Adipocyte (in vitro differentiated cells): Measurements from ENCODE around the gene VRK2.

Source experiments
- DNase-seq: peaks from one replicate; pipeline ENCODE4 v3.0.0-alpha.2; 2015; ENCODE audit warnings: low read depth
- H3K27me3 ChIP-seq: replicated peaks from 2 replicates; pipeline ENCODE4 v1.7.0; 2013; ENCODE audit warnings: mild to moderate bottlenecking, low read length, moderate library complexity; ENCODE audit not compliant: control insufficient read depth, insufficient read depth
- H3K36me3 ChIP-seq: 2 replicates; pipeline ENCODE4 v1.7.0; 2013; ENCODE audit warnings: low read length, mild to moderate bottlenecking, moderate library complexity; ENCODE audit not compliant: control insufficient read depth, insufficient read depth, severe bottlenecking
- H3K4me1 ChIP-seq: 2 replicates; pipeline ENCODE4 v1.7.0; 2013; ENCODE audit warnings: mild to moderate bottlenecking, low read length, moderate library complexity; ENCODE audit not compliant: control insufficient read depth, insufficient read depth
- H3K4me3 ChIP-seq: 2 replicates; pipeline ENCODE4 v1.7.0; 2013; ENCODE audit warnings: mild to moderate bottlenecking, low read length, moderate library complexity
- H3K9ac ChIP-seq: 2 replicates; pipeline ENCODE4 v1.7.0; 2013; ENCODE audit warnings: mild to moderate bottlenecking, low read length, moderate library complexity
- H3K9me3 ChIP-seq: 2 replicates; pipeline ENCODE4 v1.7.0; 2013; ENCODE audit warnings: mild to moderate bottlenecking, low read length, moderate library complexity; ENCODE audit not compliant: control insufficient read depth

Gene VRK2

GRCh38 chr2:58203018-58203417 is 156.4 kb downstream of the VRK2 start:
- Histone ChIP-seq H3K4me3 (no peak overlapping the region), H3K36me3 (no peaks in the 10 kb centered on the region), H3K9me3 (no peaks in the 10 kb centered on the region), H3K4me1 (peaks cover 4% of the 10 kb centered on the region), H3K9ac (no peak overlapping the region), H3K27me3 (no peaks in the 10 kb centered on the region)
- DNase-seq: no peak

GRCh38 chr2:58204195-58204959 is 157.8 kb downstream of the VRK2 start:
- no peak overlapping the region for H3K9ac ChIP-seq
- no peaks in the 10 kb centered on the region for H3K9me3 ChIP-seq
- H3K36me3 ChIP-seq: no peaks in the 10 kb centered on the region
- peaks cover 4% of the 10 kb centered on the region for H3K4me1 ChIP-seq
- no peak for DNase-seq
- H3K27me3 ChIP-seq: no peaks in the 10 kb centered on the region
- no peak overlapping the region for H3K4me3 ChIP-seq

DNA sequence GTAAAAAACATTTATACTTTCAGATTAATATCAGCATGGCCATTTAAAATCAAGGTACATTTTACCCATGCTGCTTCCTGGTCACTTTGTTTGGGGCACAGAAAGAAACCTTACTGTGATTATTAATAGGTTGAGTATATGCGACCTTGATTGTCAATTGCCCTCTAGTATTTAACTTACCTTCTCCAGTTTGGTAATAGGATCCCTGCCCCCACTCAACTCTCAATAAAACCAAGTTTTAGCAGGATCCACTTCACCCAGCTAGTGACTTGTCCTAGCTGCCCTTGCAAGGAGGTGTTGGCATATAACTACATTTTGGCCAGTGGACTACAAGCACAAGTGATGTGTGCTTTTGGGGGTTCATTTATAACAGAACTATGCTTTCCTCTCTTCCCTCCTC is 160.2 kb downstream of the VRK2 start:
- Histone ChIP-seq H3K9ac (no peak overlapping the region), H3K9me3 (no peaks in the 10 kb centered on the region), H3K27me3 (no peaks in the 10 kb centered on the region), H3K36me3 (no peaks in the 10 kb centered on the region), H3K4me3 (no peak overlapping the region), H3K4me1 (peaks cover 4% of the 10 kb centered on the region)
- no peak for DNase-seq

DNA sequence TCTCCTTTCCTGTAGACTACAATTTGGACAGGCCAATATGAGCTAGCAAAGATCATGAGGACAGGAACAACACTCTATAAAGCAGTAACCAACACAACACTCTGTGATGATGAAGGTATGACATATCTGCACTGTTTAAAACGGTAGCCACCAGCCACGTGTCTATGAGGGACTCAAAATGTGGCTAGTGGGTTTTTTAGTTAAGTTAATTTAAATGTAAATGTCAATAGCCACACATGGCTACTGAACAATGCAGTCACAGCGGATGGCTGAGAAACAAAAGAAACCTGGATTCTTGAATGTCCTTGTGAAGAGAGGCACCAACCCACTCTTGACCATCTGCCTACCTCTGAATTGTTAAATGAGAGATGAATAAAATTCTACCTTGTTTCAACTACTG is 160.6 kb downstream of the VRK2 start:
- H3K9ac ChIP-seq: no peak overlapping the region
- no peaks in the 10 kb centered on the region for H3K9me3 ChIP-seq
- no peak for DNase-seq
- H3K36me3 ChIP-seq: no peaks in the 10 kb centered on the region
- H3K4me1 ChIP-seq: peaks cover 4% of the 10 kb centered on the region
- no peaks in the 10 kb centered on the region for H3K27me3 ChIP-seq
- H3K4me3 ChIP-seq: no peak overlapping the region
